NCI-H226 (cell line): ENCODE measurements around the gene EPS8L3.
A peak's percentile ranks its signal among the peaks of the same experiment; 100 is the strongest.
"Not testable (repeated sequence)": the region's sequence is repeated elsewhere in the genome, so short reads cannot be mapped to it uniquely, and the experiment has no call there.

ENCODE experiments used
- DNase-seq: peaks from one replicate; pipeline ENCODE4 v3.0.0-alpha.2; 2015

EPS8L3 gene

GRCh38 chr1:109726728-109727373, 36.9 kb downstream of the EPS8L3 start:
- no peak for DNase-seq

- DNase-seq: no peak
Observed at GRCh38 chr1:109726007-109726406, 37.7 kb downstream of the EPS8L3 start.

GRCh38 chr1:109725510-109725909, 38.2 kb downstream of the EPS8L3 start:
- DNase-seq: no peak

- peak; percentile 33 for DNase-seq
Observed at GRCh38 chr1:109724933-109725332, 38.8 kb downstream of the EPS8L3 start.

DNA sequence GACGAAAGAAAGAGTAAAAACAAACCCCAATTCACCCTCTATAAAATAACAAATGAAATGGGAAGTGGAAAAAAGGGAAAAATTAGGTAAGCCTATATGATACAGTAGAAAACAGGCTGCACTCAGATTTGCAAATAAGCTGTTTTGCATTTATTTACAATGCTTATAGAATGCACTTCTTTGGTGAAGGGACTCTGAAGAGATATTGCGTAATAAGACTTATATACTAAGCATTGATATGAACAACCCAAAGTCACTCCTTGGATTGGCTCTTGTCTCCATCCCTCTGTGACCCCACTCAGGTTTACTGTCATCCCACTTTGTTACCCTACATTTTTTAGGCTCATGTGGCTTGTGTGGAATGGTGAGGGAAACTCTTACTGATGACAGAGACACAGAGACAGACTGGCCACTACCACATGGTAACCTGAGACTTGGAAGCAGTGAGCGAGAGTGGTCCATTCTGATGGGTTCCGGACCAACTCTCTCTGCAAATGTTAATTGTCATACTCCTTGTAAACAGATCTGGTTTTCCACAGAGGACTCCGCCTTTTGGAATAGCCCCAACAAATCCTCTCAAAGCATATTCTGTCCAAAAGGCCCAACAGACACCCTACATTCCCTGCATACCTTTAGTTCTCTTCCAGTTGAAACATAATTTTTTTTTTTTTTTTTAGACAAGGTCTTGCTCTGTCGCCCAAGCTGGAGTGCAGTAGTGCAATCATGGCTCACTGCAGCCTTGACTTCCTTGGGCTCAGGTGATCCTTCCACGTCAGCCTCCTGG, 40.6 kb downstream of the EPS8L3 start:
- peak; percentile 54 for DNase-seq

DNA sequence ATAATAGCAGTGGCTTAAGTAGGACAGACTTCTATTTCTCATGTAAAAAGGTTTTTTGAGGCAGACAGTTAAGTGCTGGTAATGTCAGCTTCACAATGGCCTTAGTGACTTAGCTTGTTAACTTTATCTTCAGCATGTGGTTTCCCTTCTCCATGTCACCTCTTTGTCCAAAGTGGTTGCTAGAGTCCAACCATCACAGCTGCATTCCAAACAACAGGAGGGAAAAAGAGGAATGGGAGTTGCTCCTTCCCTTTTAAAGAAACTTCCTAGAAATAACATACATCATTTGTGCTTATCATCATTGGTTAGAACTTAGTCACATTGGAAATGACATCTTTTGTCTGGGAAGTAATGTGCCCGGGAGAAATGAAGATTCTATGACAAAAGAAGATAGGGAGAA, 41.8 kb downstream of the EPS8L3 start:
- DNase-seq: no peak

GRCh38 chr1:109721042-109721441, 42.7 kb downstream of the EPS8L3 start:
- DNase-seq: peak; percentile 67

DNA sequence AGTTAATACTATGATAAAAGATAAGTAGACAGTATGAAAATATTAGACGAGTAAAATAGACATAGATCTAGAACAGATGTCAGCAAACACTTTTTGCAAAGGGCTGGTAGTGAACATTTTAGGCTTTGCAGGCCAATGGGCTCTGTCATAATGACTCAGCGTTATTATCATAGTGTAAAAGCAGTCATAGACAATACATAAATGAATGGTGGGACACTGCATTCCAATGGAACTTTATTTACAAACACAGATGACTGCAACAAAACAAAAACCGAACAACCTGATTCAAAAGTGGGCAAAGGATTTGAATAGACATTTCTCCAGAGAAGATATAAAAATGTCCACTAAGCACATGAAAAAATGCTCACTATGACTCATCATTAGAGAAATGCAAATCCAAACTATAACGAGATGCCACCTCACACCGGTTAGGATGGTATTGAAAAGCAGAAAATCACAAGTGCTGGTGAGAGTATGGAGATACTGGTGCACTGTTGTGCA, 44.3 kb downstream of the EPS8L3 start:
- DNase-seq: no peak

DNA sequence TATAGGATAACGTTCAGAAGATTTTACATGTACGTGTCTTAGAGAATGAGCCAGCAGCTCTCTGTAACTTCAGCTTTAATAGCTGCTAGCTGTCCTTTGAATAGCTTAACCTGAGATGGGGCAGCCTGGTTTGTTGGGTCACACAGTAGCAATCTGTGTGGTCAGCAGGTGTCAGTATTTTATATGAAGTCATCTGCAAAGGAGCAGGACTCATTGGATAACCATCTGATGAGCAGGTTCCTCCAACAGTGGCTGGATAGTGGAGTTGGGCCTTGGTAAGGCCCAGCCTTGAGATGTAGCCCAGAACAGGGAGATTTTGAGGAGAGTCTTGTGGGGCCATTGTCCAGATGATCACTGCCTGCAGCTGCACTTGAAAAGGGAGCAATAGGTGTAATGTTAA, 45.2 kb downstream of the EPS8L3 start:
- peak; percentile 42 for DNase-seq

DNA sequence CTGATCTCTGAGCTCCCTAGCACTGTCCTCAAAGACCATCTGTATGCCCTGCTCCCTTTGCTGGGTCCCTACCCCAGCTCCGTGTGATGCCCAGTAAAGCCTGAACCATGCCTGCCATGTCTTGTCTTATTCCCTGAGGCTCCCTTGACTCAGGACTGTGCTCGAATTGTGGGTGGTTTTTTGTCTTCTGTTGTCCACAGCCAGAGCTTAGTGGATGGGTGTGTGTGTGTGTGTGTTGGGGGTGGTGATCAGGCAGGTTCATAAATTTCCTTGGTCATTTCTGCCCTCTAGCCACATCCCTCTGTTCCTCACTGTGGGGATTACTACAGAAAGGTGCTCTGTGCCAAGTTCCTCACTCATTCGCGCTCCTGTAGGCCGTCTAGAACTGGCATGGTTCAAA, 46.0 kb downstream of the EPS8L3 start:
- DNase-seq: no peak

- no peak for DNase-seq
Observed at GRCh38 chr1:109716570-109717090, 47.1 kb downstream of the EPS8L3 start.

DNA sequence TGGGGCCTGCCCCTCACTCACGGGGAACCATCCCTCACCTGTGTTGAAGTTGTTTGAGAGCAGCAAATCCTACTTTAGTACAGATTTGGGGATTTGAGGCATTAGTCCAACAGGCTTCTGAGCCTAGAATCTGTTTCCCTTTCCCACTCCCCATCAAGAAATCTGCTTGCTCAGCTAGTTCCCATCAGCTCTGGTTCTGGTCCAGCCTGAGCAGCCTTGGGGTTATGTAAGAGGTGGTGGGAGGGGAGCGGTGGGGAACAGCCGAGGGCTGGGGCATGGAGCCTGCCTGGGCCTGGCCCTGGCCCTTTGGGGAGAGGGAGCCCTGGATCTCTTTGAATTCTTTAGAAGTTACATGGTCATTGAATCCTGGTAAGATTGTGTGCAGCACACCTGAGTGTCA, 47.6 kb downstream of the EPS8L3 start:
- no peak for DNase-seq

DNA sequence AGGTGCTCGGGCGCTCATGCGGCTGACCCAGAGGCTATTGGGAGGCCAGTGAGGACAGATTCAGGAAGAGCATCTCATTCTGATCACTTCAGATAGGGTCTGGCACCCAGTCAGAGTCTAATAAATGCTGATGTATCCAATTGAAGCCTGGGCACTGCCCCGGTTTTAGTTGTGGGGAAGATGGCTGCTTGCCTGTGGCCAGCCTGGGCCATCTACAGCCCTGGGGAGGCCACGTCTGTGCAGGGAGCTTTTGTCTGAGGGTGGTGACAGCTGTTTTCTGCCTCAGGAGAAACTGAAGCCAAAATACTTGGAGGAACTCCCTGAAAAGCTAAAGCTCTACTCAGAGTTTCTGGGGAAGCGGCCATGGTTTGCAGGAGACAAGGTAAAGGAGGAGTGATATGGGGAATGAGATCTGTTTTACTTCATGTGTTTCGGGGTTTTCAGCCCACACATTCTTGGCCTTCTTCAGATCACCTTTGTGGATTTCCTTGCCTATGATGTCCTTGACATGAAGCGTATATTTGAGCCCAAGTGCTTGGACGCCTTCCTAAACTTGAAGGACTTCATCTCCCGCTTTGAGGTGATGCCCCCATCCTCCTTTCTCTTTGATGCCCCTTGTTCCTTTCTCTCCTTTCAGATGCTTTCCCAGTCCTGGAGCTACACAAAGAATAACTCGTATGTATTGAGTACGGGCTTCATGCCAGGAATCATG, 48.9 kb downstream of the EPS8L3 start:
- no peak for DNase-seq

DNA sequence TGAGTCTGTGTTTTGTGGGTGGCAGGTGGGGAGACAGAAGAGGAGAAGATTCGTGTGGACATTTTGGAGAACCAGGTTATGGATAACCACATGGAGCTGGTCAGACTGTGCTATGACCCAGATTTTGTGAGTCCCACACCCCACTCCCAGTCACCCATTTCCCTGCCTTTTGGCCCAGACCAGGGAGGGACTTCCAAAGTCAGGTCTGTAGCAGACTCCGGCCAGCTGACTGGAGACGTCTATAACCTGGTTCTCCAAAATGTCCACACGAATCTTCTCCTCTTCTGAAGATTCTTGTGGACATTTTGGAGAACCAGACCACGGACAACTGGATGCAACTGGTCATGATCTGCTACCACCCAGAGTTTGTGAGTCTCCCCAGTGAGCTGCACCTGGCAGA, 50.1 kb downstream of the EPS8L3 start:
- DNase-seq: no peak

DNA sequence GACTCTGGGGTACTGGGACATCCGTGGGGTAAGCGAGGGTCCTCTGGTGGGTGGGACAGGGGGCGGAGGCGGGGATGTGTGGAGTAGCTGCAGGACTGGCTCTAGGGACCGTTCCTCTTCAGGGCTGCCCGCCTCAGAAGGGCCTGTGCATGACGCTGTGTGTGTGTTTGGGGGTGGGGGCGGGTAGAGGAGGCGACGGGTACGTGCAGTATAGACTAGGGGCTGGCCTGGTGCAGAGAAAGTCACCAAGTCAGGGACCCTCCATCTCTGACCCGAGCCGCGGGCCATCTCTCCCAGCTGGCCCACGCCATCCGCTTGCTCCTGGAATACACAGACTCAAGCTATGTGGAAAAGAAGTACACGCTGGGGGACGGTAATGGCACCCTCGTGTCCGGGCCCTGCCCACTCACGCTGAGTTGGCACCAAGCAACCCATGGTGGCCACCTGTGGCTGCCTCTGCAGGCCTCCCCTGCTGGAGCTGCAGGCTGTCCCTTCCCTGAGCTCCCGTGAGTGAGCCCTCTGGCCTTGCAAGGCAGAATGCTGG, 51.3 kb downstream of the EPS8L3 start:
- no peak for DNase-seq

GRCh38 chr1:109711593-109712320, 52.0 kb downstream of the EPS8L3 start, which contains the start of gene GSTM5:
GSTM5 (plus strand) TSS chr1:109712251; CDS start chr1:109712313, 62 bp downstream.
- DNase-seq: not testable (repeated sequence)

- DNase-seq: not testable (repeated sequence)
Observed at GRCh38 chr1:109709822-109710221, 53.9 kb downstream of the EPS8L3 start.

DNA sequence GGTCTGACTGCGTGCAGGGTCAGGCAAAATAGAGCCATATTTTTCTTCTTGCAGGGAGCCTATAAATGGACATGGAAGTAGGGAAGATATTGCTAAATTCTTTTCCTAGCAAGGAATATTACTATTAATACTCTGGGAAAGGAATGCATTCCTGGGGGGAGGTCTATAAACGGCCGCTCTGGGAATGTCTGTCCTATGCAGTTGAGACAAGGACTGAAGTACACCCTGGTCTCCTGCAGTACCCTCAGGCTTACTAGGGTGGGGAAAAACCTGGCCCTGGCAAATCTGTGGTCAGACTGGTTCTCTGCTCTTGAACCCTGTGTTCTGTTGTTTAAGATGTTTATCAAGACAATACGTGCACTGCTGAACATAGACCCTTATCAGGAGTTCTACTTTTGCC, 54.8 kb downstream of the EPS8L3 start:
- not testable (repeated sequence) for DNase-seq

- DNase-seq: no peak
Observed at GRCh38 chr1:109705411-109705810, 58.3 kb downstream of the EPS8L3 start.

GRCh38 chr1:109704173-109704572, 59.5 kb downstream of the EPS8L3 start:
- DNase-seq: no peak

DNA sequence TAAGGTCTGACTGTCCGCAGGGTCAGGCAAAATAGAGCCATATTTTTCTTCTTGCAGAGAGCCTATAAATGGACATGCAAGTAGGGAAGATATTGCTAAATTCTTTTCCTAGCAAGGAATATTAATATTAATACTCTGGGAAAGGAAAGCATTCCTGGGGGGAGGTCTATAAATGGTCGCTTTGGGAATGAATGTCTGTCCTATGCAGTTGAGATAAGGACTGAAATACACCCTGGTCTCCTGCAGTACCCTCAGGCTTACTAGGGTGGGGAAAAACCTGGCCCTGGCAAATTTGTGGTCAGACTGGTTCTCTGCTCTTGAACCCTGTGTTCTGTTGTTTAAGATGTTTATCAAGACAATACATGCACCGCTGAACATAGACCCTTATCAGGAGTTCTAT, 60.8 kb downstream of the EPS8L3 start:
- not testable (repeated sequence) for DNase-seq
